ENCODE results near the gene RAD51B. TPM values are rescaled to one million over a fixed set of nuclear protein-coding genes. Genes with fewer than 3 reads are reported as not detected.

The RAD51B gene
- total RNA-seq, 4 donors from 2014 or later = 12.6 to 26.4 (median 16.7) TPM

DNA sequence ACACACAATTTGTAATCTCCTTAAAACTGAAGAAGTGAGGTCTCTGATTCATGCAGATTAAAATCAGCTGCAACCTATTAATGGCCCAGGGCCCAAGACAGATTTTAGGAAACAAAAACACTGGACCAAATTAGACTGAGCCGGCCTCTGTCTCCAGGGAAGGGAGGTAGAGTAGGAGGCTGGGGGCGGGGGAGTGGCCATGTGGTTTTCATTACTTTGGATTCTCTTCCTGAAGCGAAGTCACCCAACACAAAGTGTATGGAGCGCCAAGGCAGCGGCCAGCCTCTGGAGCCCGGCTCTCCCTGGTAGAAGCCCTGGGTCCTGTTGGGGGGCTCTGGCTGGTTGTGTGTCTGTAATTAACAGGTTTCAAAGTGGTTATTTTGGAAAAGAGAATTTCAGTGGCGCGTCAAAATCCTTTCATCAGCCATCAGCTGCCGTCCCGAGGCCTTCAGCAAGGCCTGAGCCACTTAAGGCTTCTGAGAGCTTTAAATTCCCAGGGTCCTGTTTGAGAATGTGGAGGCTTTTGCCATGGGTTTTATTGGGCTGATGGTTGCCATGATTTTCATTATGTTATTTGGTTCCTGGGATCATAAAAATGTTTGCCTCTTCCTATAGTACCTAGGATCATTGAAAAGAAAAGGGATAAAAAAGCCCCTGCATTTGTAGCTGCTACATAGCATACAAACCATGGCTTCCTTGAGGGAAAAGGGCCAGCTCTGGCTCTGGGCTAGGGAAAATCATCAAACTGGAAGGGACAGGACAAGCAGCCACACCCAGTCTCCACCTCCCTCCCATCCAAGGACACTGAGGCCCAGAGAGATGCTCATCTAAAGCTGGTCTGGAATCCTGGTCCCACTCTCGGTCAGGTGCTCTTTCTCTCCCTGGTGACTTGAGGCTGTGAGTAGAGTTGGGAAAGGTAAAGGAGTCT is 690.9 kb downstream of the RAD51B start:
- no peak overlapping the region for H3K4me3 ChIP-seq
- peak overlapping the region; percentile 46 to 87 (median 66) for H3K27ac ChIP-seq
- TF ChIP-seq POLR2A (IDR thresholded peaks at IDR 0.05) (no peak), EP300 (IDR thresholded peaks at IDR 0.05) (peak in 1 of 2 donors; percentile 65)
- H3K36me3 ChIP-seq = no peaks in the 10 kb centered on the region
- no peaks in the 10 kb centered on the region for H3K27me3 ChIP-seq
- WGBS, 2 donors = 49 to 67% methylated on average over 11 of the region's 11 CpGs
- H3K9me3 ChIP-seq = no peaks in the 10 kb centered on the region
- H3K4me1 ChIP-seq = peaks cover 0 to 62% (median 28%) of the 10 kb centered on the region in 4 donors
- DNase-seq (ENCODE audit: low spot score in 2 of 2) = peak; percentile 52 to 80

DNA sequence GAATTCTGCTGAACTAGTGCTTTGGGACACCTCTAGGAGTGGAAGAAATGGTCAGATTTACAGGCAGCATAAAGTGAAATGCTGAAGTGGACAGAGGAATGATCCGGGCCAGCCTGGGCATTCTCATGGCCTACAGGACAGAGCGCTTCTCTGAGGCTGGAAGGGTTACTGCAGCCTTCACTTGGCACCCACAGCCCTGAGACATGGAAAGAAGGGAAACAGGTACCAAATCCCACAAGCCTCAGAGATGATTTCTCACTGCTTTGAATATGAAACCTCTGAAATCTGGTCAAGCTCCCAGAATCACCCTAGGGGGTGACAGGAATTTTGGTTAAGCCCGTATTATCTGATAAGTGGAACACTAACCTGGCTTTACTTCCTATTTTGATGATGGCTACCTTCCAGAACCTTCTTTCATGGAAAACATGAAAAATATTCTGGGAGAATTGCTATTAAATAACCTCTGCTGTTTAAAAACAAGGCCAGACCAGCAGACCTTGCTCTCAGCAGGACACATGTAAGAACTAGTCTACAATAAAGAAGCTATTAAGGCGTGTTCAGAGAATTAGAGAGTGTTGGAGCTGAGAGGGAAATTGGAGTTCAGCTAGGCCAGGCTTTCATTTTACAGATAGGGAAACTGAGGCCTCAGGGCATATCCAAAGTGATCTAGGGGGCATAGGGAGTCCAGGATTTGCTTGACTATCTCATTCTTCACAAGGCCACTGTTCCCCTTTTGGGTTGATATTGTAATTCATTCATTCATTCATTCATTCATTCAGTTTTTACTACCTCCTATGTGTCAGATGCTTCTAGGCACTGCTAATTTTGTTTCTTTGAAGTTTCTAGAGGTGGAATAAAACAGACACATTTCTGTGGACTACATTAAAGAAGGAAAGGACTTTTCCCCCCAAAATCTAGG is 691.8 kb downstream of the RAD51B start:
- H3K27ac ChIP-seq = peak overlapping the region in 3 of 4 donors; percentile 55 to 87 (median 77)
- H3K4me1 ChIP-seq = peaks cover 0 to 55% (median 24%) of the 10 kb centered on the region in 4 donors
- 68 to 81% methylated on average over 4 of the region's 4 CpGs for WGBS, 2 donors

DNA sequence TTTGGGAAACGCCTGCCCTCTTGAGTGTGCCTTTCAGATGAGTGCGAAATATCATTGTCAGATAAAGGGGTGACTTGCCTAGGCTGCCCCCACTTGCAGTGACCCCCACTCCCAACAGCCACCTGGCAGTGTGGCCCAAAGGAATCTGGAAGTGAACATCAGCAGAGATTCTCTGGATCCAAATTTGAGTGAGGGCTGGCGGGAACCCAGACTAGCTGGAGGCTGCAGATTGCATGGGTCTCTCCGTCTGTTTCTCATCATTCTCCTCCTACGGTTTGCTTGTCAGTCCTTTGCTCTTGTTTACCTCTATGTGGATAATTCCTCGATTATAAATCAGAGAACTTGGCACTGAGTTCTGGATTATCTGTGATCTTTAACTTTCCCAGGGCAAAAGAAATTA is 692.5 kb downstream of the RAD51B start:
- H3K4me1 ChIP-seq = peaks cover 0 to 59% (median 23%) of the 10 kb centered on the region in 4 donors
- H3K9me3 ChIP-seq = no peaks in the 10 kb centered on the region
- no peaks in the 10 kb centered on the region for H3K27me3 ChIP-seq
- no peaks in the 10 kb centered on the region for H3K36me3 ChIP-seq
- H3K4me3 ChIP-seq = no peak overlapping the region
- 63 to 73% methylated on average over 6 of the region's 6 CpGs for WGBS, 2 donors
- TF ChIP-seq, protein P1, sequence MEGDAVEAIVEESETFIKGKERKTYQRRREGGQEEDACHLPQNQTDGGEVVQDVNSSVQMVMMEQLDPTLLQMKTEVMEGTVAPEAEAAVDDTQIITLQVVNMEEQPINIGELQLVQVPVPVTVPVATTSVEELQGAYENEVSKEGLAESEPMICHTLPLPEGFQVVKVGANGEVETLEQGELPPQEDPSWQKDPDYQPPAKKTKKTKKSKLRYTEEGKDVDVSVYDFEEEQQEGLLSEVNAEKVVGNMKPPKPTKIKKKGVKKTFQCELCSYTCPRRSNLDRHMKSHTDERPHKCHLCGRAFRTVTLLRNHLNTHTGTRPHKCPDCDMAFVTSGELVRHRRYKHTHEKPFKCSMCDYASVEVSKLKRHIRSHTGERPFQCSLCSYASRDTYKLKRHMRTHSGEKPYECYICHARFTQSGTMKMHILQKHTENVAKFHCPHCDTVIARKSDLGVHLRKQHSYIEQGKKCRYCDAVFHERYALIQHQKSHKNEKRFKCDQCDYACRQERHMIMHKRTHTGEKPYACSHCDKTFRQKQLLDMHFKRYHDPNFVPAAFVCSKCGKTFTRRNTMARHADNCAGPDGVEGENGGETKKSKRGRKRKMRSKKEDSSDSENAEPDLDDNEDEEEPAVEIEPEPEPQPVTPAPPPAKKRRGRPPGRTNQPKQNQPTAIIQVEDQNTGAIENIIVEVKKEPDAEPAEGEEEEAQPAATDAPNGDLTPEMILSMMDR (IDR thresholded peaks at IDR 0.05) = no peak
- no peak for DNase-seq (ENCODE audit: low spot score in 2 of 2)
- peak overlapping the region in 2 of 4 donors; percentile 77 to 87 for H3K27ac ChIP-seq

More for the DNA sequence above, 691.8 kb downstream of the RAD51B start:
- no peak for DNase-seq (ENCODE audit: low spot score in 2 of 2)
- H3K9me3 ChIP-seq = no peaks in the 10 kb centered on the region
- no peak overlapping the region for H3K4me3 ChIP-seq
- no peaks in the 10 kb centered on the region for H3K27me3 ChIP-seq
- no peak for TF ChIP-seq EP300 (IDR thresholded peaks at IDR 0.05)
- TF ChIP-seq, protein P1 (IDR thresholded peaks at IDR 0.05) = no peak
- TF ChIP-seq POLR2A (IDR thresholded peaks at IDR 0.05) = no peak
- no peaks in the 10 kb centered on the region for H3K36me3 ChIP-seq

DNA sequence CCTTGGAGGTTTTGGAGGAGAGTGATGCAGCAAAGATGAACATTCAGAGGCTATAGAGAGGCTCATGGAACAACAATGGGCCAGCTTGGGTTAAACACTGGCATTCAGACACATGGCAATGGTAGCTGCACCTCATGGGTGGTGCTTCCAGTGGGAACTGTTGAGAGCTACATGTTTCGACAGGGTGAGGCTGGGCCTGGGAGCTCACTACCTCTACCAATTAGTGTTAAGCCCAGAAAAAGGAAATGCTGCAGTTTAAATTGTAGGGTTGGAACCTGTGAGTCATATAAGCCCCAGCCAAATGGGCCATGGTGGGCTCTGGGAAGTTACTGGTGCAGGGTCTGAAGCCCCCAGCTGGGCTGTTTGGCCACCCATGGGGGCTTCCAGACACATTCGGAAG is 693.6 kb downstream of the RAD51B start:
- H3K4me1 ChIP-seq = peaks cover 0 to 70% (median 29%) of the 10 kb centered on the region in 4 donors
- H3K36me3 ChIP-seq = no peaks in the 10 kb centered on the region
- H3K27ac ChIP-seq = peak overlapping the region in 1 of 4 donors; percentile 35
- WGBS, 2 donors = 88 to 89% methylated on average over 2 of the region's 2 CpGs
- no peaks in the 10 kb centered on the region for H3K9me3 ChIP-seq
- no peaks in the 10 kb centered on the region for H3K27me3 ChIP-seq
- TF ChIP-seq POLR2A (IDR thresholded peaks at IDR 0.05) (no peak), EP300 (IDR thresholded peaks at IDR 0.05) (no peak)
- TF ChIP-seq, protein P1 (IDR thresholded peaks at IDR 0.05) = no peak
- no peak for DNase-seq (ENCODE audit: low spot score in 2 of 2)
- no peak overlapping the region for H3K4me3 ChIP-seq

DNA sequence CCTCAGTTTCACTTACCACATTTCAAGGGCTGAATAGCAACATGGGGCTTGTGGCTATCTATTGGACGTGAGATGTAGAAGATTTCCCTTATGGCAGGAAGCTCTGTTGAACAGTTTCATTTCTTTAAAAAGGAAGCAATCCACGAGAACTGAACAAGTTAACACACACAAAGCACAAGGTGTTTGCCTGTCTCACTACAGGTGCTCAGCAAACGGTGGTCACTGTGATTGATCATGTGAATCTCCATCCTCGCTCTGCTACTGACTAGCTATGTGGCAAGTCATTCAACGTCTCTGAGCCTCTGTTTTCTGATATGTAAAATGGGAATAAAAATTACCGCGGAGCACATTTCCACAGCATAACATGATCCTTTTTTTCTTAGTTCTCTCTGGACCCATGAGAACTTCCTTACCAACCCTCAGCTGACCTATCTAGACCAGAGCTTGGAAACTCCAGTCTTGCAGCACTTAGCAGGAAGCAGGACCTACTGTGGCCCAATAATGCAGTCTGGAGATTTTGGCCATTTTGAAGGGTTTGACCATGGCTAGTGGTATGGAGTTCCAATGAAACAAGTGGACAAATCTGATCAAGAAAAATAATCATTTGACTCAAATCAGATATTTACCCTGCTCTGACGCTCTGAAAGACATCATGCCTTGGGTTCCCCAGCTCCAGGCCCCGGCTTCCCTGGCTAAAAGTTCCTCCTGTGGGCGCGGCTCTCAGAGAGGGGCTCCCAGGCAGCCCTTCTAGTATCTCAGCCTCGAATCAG is 694.4 kb downstream of the RAD51B start:
- TF ChIP-seq, protein P1 (IDR thresholded peaks at IDR 0.05) = no peak
- TF ChIP-seq EP300 (IDR thresholded peaks at IDR 0.05) = no peak
- peak overlapping the region in 1 of 4 donors; percentile 35 for H3K27ac ChIP-seq
- 85 to 86% methylated on average over 12 of the region's 12 CpGs for WGBS, 2 donors
- H3K4me1 ChIP-seq = peaks cover 0 to 79% (median 37%) of the 10 kb centered on the region in 4 donors
- H3K27me3 ChIP-seq = no peaks in the 10 kb centered on the region
- no peak overlapping the region for H3K4me3 ChIP-seq
- DNase-seq (ENCODE audit: low spot score in 2 of 2) = no peak
- no peaks in the 10 kb centered on the region for H3K36me3 ChIP-seq
- no peaks in the 10 kb centered on the region for H3K9me3 ChIP-seq

Measured in tibial nerve (tissue), 4 donors.